HEK293 (cell line): ENCODE measurements around the gene SCUBE3.

ENCODE experiments used
- CTCF ChIA-PET: fragments of 350-600 bp; formaldehyde crosslinking; extraction: SDS; loops from one replicate; lab custom pipeline; 2021; ENCODE audit warnings: antibody characterized with exemption; lab: Yijun Ruan, JAX
- POLR2A ChIA-PET: fragments of 300-600 bp; formaldehyde crosslinking; extraction: SDS; loops from one replicate; lab custom pipeline; 2020; ENCODE audit warnings: antibody characterized with exemption, inconsistent platforms; lab: Yijun Ruan, JAX
- H3K27ac ChIP-seq: fragments of 200-500 bp; sonication (Bioruptor generic); 2 replicates; pipeline ENCODE4 v1.5.1; 2014; ENCODE audit warnings: low read depth, low read length, control low read depth, inconsistent platforms; ENCODE audit errors: extremely low read depth
- H3K36me3 ChIP-seq, 2 experiments: fragments of 200-500 bp in 1 of 2; sonication (Bioruptor generic) in 1 of 2; 1 replicate in 1 of 2; 2 replicates in 1 of 2; pipeline ENCODE4 v1.5.1; 2014 to 2017; ENCODE audit warnings: inconsistent platforms in 2 of 2, low read length in 2 of 2; ENCODE audit not compliant: control insufficient read depth in 2 of 2, insufficient read depth in 1 of 2
- H3K4me1 ChIP-seq: fragments of 200-500 bp; sonication (Bioruptor generic); 2 replicates; pipeline ENCODE4 v1.5.1; 2014; ENCODE audit warnings: mild to moderate bottlenecking, low read length, inconsistent platforms; ENCODE audit not compliant: control insufficient read depth, insufficient read depth
- H3K4me3 ChIP-seq: 2 replicates; pipeline ENCODE4 v1.5.1; 2011; ENCODE audit warnings: low read depth, mild to moderate bottlenecking, control low read depth, low read length, moderate library complexity
- H3K9me3 ChIP-seq: fragments of 200-500 bp; sonication (Bioruptor generic); 2 replicates; pipeline ENCODE4 v1.5.1; 2014; ENCODE audit warnings: low read depth, low read length, inconsistent platforms; ENCODE audit not compliant: control insufficient read depth, insufficient read depth
- GFI1B ChIP-seq: fragments of 450-650 bp; formaldehyde crosslinking; IDR thresholded peaks from 2 replicates; pipeline ENCODE4 v1.5.1; 2016; ENCODE audit warnings: missing biosample characterization, missing genetic modification characterization
- MEIS1 ChIP-seq: sonication (generic); formaldehyde crosslinking; IDR thresholded peaks from 2 replicates; pipeline ENCODE4 v1.8.1; 2022; ENCODE audit warnings: missing genetic modification reagents, mild to moderate bottlenecking, borderline replicate concordance
- OVOL3 ChIP-seq: fragments of 450-650 bp; formaldehyde crosslinking; IDR thresholded peaks from 2 replicates; pipeline ENCODE4 v1.5.1; 2016; ENCODE audit warnings: missing biosample characterization, missing genetic modification characterization
- PATZ1 ChIP-seq: fragments of 450-650 bp; formaldehyde crosslinking; IDR thresholded peaks from 2 replicates; pipeline ENCODE4 v1.5.1; 2016; ENCODE audit warnings: missing biosample characterization, missing genetic modification characterization
- SCRT1 ChIP-seq: fragments of 450-650 bp; formaldehyde crosslinking; IDR thresholded peaks from 2 replicates; pipeline ENCODE4 v1.5.1; 2016; ENCODE audit warnings: missing biosample characterization, missing genetic modification characterization, borderline replicate concordance
- ZFP41 ChIP-seq: fragments of 450-650 bp; formaldehyde crosslinking; IDR thresholded peaks from 2 replicates; pipeline ENCODE4 v1.5.1; 2016; ENCODE audit warnings: missing biosample characterization, missing genetic modification characterization, borderline replicate concordance
- ZNF169 ChIP-seq: fragments of 450-650 bp; formaldehyde crosslinking; IDR thresholded peaks from 2 replicates; pipeline ENCODE4 v1.5.1; 2016; ENCODE audit warnings: missing biosample characterization, missing genetic modification characterization
- ZNF248 ChIP-seq: fragments of 450-650 bp; formaldehyde crosslinking; IDR thresholded peaks from 2 replicates; pipeline ENCODE4 v1.5.1; 2017; ENCODE audit warnings: missing biosample characterization, missing genetic modification characterization
- ZNF274 ChIP-seq, 2 experiments: fragments of 200-500 bp in 1 of 2; fragments of 450-650 bp in 1 of 2; sonication (Bioruptor generic) in 1 of 2; formaldehyde crosslinking in 1 of 2; IDR thresholded peaks; 2 replicates each; pipeline versions ENCODE4 v1.5.1 to v1.6.1; 2014 to 2016; ENCODE audit warnings: borderline replicate concordance in 1 of 2, inconsistent platforms in 1 of 2, low read length in 1 of 2, missing biosample characterization in 1 of 2, missing genetic modification characterization in 1 of 2
- ZNF292 ChIP-seq: fragments of 450-650 bp; formaldehyde crosslinking; IDR thresholded peaks from 2 replicates; pipeline ENCODE4 v1.5.1; 2016; ENCODE audit warnings: low read depth, missing biosample characterization, missing genetic modification characterization, borderline replicate concordance
- ZNF354C ChIP-seq: fragments of 450-650 bp; formaldehyde crosslinking; IDR thresholded peaks from 2 replicates; pipeline ENCODE4 v1.5.1; 2016; ENCODE audit warnings: missing biosample characterization, missing genetic modification characterization, low read depth, borderline replicate concordance
- ZNF398 ChIP-seq: fragments of 450-650 bp; formaldehyde crosslinking; IDR thresholded peaks from 2 replicates; pipeline ENCODE4 v1.5.1; 2017; ENCODE audit warnings: missing biosample characterization, missing genetic modification characterization
- ZNF404 ChIP-seq: fragments of 450-650 bp; formaldehyde crosslinking; IDR thresholded peaks from 2 replicates; pipeline ENCODE4 v1.5.1; 2017; ENCODE audit warnings: missing biosample characterization, missing genetic modification characterization
- ZNF510 ChIP-seq: fragments of 450-650 bp; formaldehyde crosslinking; IDR thresholded peaks from 2 replicates; pipeline ENCODE4 v1.5.1; 2018; ENCODE audit warnings: mild to moderate bottlenecking, missing genetic modification characterization, missing biosample characterization; ENCODE audit not compliant: insufficient replicate concordance
- ZNF514 ChIP-seq: fragments of 450-650 bp; formaldehyde crosslinking; IDR thresholded peaks from 2 replicates; pipeline ENCODE4 v1.5.1; 2016; ENCODE audit warnings: missing biosample characterization, missing genetic modification characterization
- ZNF548 ChIP-seq: fragments of 450-650 bp; formaldehyde crosslinking; IDR thresholded peaks from 2 replicates; pipeline ENCODE4 v1.5.1; 2016; ENCODE audit warnings: missing biosample characterization, missing genetic modification characterization
- ZNF549 ChIP-seq: fragments of 450-650 bp; IDR thresholded peaks from 2 replicates; pipeline ENCODE4 v1.5.1; 2018; ENCODE audit warnings: missing biosample characterization, missing genetic modification characterization, mild to moderate bottlenecking, inconsistent platforms, moderate library complexity
- ZNF585B ChIP-seq: fragments of 450-650 bp; formaldehyde crosslinking; IDR thresholded peaks from 2 replicates; pipeline ENCODE4 v1.5.1; 2016; ENCODE audit warnings: missing biosample characterization, missing genetic modification characterization
- ZNF701 ChIP-seq: fragments of 450-650 bp; formaldehyde crosslinking; IDR thresholded peaks from 2 replicates; pipeline ENCODE4 v1.5.1; 2016; ENCODE audit warnings: missing biosample characterization, missing genetic modification characterization
- ZNF76 ChIP-seq: fragments of 450-650 bp; formaldehyde crosslinking; IDR thresholded peaks from 2 replicates; pipeline ENCODE4; 2016; ENCODE audit warnings: low read depth, missing biosample characterization, missing genetic modification characterization, borderline replicate concordance
- ZNF830 ChIP-seq: fragments of 450-650 bp; IDR thresholded peaks from 2 replicates; pipeline ENCODE4 v1.5.0; 2018; ENCODE audit warnings: missing biosample characterization, missing genetic modification characterization, low read depth, mild to moderate bottlenecking, moderate library complexity
- ZNF837 ChIP-seq: fragments of 450-650 bp; formaldehyde crosslinking; IDR thresholded peaks from 2 replicates; pipeline ENCODE4 v1.5.1; 2016; ENCODE audit warnings: missing biosample characterization, missing genetic modification characterization
- ZSCAN23 ChIP-seq: fragments of 450-650 bp; formaldehyde crosslinking; IDR thresholded peaks from 2 replicates; pipeline ENCODE4 v1.5.1; 2016; ENCODE audit warnings: missing biosample characterization, missing genetic modification characterization
- ZXDB ChIP-seq: fragments of 450-650 bp; formaldehyde crosslinking; IDR thresholded peaks from 2 replicates; pipeline ENCODE4 v1.5.1; 2016; ENCODE audit warnings: missing biosample characterization, missing genetic modification characterization

The SCUBE3 gene

DNA sequence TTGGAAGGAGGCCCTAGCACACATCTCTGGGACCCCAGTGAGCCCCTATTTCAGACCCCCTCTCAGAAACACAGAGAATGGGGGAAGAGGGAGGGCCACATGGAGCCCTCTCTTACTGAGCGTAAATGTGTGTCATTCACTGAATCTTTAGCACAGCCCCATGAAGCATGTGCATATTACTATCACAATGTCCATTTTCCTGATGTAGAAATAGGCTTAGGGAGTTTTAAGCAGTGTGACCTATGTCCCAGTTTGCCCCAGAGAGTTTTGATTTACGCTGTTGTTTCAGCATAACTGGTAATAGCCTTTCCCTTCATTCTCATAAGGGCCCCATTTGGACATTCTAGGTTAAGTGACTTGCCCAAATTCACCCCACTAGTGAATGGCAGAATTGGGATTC, 47.6 kb upstream of the SCUBE3 start:
- no peak overlapping the region for H3K27ac ChIP-seq
- no peaks in the 10 kb centered on the region for H3K9me3 ChIP-seq
- POLR2A ChIA-PET: no interaction called here
- H3K4me1 ChIP-seq: no peaks in the 10 kb centered on the region
- no peak overlapping the region for H3K4me3 ChIP-seq
- TF ChIP-seq ZNF274 (IDR thresholded peaks at IDR 0.05; ENCODE audit: low read length) (no peak), ZNF274 (tag by site-specific recombination; IDR thresholded peaks at IDR 0.05; ENCODE audit: borderline replicate concordance) (no peak), ZFP41 (tag by site-specific recombination) (no peak), ZNF292 (tag by site-specific recombination) (no peak), ZNF701 (tag by site-specific recombination) (no peak), ZNF830 (tag by site-specific recombination) (no peak), ZNF169 (no peak), SCRT1 (no peak), ZNF398 (tag by site-specific recombination) (no peak), ZNF510 (no peak), OVOL3 (tag by site-specific recombination) (no peak), PATZ1 (tag by site-specific recombination) (no peak), ZXDB (no peak), ZNF76 (tag by site-specific recombination) (no peak), ZSCAN23 (tag by site-specific recombination) (no peak), ZNF404 (tag by site-specific recombination) (no peak), ZNF549 (tag by site-specific recombination) (no peak), ZNF248 (no peak)
- CTCF ChIA-PET: interaction anchor here (1.0 kb wide), 1 partner anchor 26 kb away, joined by 4 read pairs; no protein-coding TSS in a partner anchor
- H3K36me3 ChIP-seq: no peaks in the 10 kb centered on the region

DNA sequence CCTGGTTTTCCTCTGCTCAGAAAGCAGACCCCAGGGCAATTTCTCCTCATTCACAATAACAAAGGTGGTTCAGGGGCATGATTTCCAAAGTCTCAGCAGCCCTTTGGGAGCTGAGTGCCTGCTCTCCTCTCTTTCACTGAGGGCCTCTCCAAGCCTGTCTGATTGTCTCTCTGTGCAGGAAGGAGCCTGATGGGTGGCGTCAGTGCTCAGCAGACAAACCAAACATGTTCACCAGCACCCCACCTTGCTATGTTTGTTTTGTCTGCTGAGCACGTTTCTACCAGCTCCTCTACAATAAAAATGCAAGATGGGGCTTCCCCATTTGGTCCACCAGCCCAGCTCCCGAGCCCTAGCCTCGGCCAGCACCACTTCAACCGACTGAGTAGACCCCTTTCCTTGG, 47.2 kb upstream of the SCUBE3 start:
- TF ChIP-seq ZNF292 (tag by site-specific recombination) (no peak), ZNF548 (tag by site-specific recombination) (no peak), ZNF585B (tag by site-specific recombination) (no peak), MEIS1 (CRISPR knock-in tag) (no peak), SCRT1 (no peak), ZNF514 (no peak), ZNF837 (tag by site-specific recombination) (no peak), ZNF354C (tag by site-specific recombination) (no peak), GFI1B (no peak)
- TF ChIP-seq, all 188 proteins: peak for 0
- no peaks in the 10 kb centered on the region for H3K4me1 ChIP-seq
- POLR2A ChIA-PET: no interaction called here
- no peak overlapping the region for H3K27ac ChIP-seq
- no peaks in the 10 kb centered on the region for H3K9me3 ChIP-seq
- CTCF ChIA-PET: interaction anchor here (0.6 to 1.0 kb wide), 3 partner anchors 27 to 771 kb away, joined by 3 to 4 read pairs (median 3); no protein-coding TSS in a partner anchor
- no peaks in the 10 kb centered on the region for H3K36me3 ChIP-seq
- H3K4me3 ChIP-seq: no peak overlapping the region
